Heart left ventricle (tissue), 16 donors: Measurements from ENCODE around the gene TMEM208. TPM values are rescaled to one million over a fixed set of nuclear protein-coding genes. Genes with fewer than 3 reads are reported as not detected.

ENCODE experiments used
- ATAC-seq, 4 donors: fragments of 200-7000 bp; cut with Tn5 transposase; one replicate each; pipeline ENCODE4 v1.9.1; 2020 to 2022; ENCODE audit warnings: moderate library complexity in 4 of 4, mild to moderate bottlenecking in 3 of 4, moderate number of reproducible peaks in 1 of 4
- DNase-seq, 5 donors: peaks; one replicate each; pipeline ENCODE4 v3.0.0-alpha.2; 2020
- H3K27ac ChIP-seq, 12 donors: fragments of 200-600 bp; sonication (generic) in 4 of 12; one replicate each; pipeline versions ENCODE4 v1.5.0 to v1.8.0; 2016 to 2022; ENCODE audit warnings: mild to moderate bottlenecking in 2 of 12
- H3K27me3 ChIP-seq, 9 donors: fragments of 200-600 bp; sonication (generic) in 2 of 9; one replicate each; pipeline versions ENCODE4 v1.5.1 to v1.8.0; 2016 to 2022; ENCODE audit warnings: mild to moderate bottlenecking in 3 of 9
- H3K36me3 ChIP-seq, 9 donors: fragments of 200-600 bp; sonication (generic) in 2 of 9; one replicate each; pipeline versions ENCODE4 v1.5.0 to v1.8.0; 2018 to 2022; ENCODE audit warnings: mild to moderate bottlenecking in 2 of 9
- H3K4me1 ChIP-seq, 12 donors: fragments of 200-600 bp; sonication (generic) in 4 of 12; one replicate each; pipeline versions ENCODE4 v1.5.0 to v1.8.0; 2016 to 2022; ENCODE audit warnings: mild to moderate bottlenecking in 3 of 12
- H3K4me3 ChIP-seq, 12 donors: fragments of 200-600 bp; sonication (generic) in 4 of 12; one replicate each; pipeline versions ENCODE4 v1.5.0 to v1.8.0; 2017 to 2022; ENCODE audit warnings: mild to moderate bottlenecking in 9 of 12, moderate library complexity in 4 of 12
- H3K9me3 ChIP-seq, 12 donors: fragments of 200-600 bp; sonication (generic) in 4 of 12; one replicate each; pipeline versions ENCODE4 v1.5.0 to v1.8.0; 2016 to 2022; ENCODE audit warnings: mild to moderate bottlenecking in 1 of 12
- CTCF ChIP-seq, 12 donors: fragments of 200-600 bp; sonication (generic) in 4 of 12; IDR thresholded peaks; one replicate each; pipeline versions ENCODE4 v1.5.0 to v1.8.0; 2018 to 2022; ENCODE audit warnings: antibody characterized with exemption in 12 of 12, mild to moderate bottlenecking in 5 of 12
- POLR2A ChIP-seq, 2 donors: fragments of 450-650 bp; IDR thresholded peaks; one replicate each; pipeline ENCODE4 v1.6.1; 2017; ENCODE audit warnings: antibody characterized with exemption in 2 of 2, mild to moderate bottlenecking in 2 of 2, moderate library complexity in 2 of 2
- WGBS, 4 donors: extraction: QIAGEN DNeasy Blood & Tissue Kit in 2 of 4; methylation state at CpG; one replicate each; pipeline versions ENCODE4 v1.1.5 to v1.1.7; 2013 to 2018; 5-methylcytosine and 5-hydroxymethylcytosine counted together
- intact Hi-C, 10 donors: fragments of 100-400 bp; cut with DNase I; formaldehyde crosslinking; loops; one replicate each; pipeline versions ENCODE4 v1.11.1 to v1.14.2; 2022
- polyA plus RNA-seq, 2 donors: library from polyadenylated mRNA; stranded (reverse); fragments of 200-250 nt; gene quantifications; one replicate each; pipeline ENCODE4 v1.2.3, GENCODE V29; 2013
- total RNA-seq, 9 donors: library from RNA; depleted of rRNA in 2 of 9; stranded (reverse); fragments of >200 nt in 2 of 9; fragmentation: NEBNext Ultra II Directional in 3 of 9; extraction: Animal tissue kit (Norgen Biotek cat#: 25700) in 3 of 9; gene quantifications; one replicate each; pipeline versions ENCODE4 v1.1.0 to v1.2.4, GENCODE V29; 2016 to 2023
- donor health status: ischemic (EF 13 %, LVEDD 7.1; RV severe dilation, severe dysfunction).
- donor health status: healthy with polysubstance abuse.
- donor health status: DM: no; HTN: yes; CAD: no.
- donor health status: DM: no; HTN: no; CAD: no.
- donor health status: ischemic (EF 25% LVEDD 6.9; RV normal size, moderate dysfunction).
- donor health status: ischemic (EF 25% LVEDD 5.7; RV mildly dilated, moderate dysfunction).
- donor health status: healthy.
- donor health status: DM: yes; HTN: yes; CAD: no.
- donor health status: ischemic (EF 35%, LVEDD 5.7; RV mildly dilated, moderate dysfunction).
- donor health status: nonischemic (EF 11% LVEDD 7.7; RV severe dilation, severe dysfunction).
- donor health status: DM: yes; HTN: yes; CAD: no.
- donor health status: PGD.
- donor health status: ischemic (EF 29% LVEDD 5.4; RV normal size, mild dysfunction).
- donor health status: nonischemic (EF 23%, LVEDD 6.1; RV moderate dilation, normal function).

The TMEM208 gene
- total and polyA plus RNA-seq, 11 donors, result 6.2 to 79.7 (median 16.9) TPM

- intact Hi-C loops, result no loop called here
- DNase-seq (peak in 3 of 5 donors; percentile 2 to 28 (median 8)), ATAC-seq (no peak)
- Histone ChIP-seq H3K4me3 (no peak overlapping the region), H3K36me3 (no peaks in the 10 kb centered on the region), H3K27ac (no peak overlapping the region), H3K9me3 (no peaks in the 10 kb centered on the region), H3K27me3 (no peaks in the 10 kb centered on the region), H3K4me1 (peaks cover 0 to 5% (median 2%) of the 10 kb centered on the region in 12 donors)
- TF ChIP-seq CTCF (IDR thresholded peaks at IDR 0.05) (no peak), POLR2A (IDR thresholded peaks at IDR 0.05) (no peak)
- 82 to 88% (median 85%) methylated on average over 4 of the region's 4 CpGs for WGBS, 4 donors
Observed at GRCh38 chr16:67257486-67258160, 30.7 kb downstream of the TMEM208 start.

- Histone ChIP-seq H3K4me3 (no peak overlapping the region), H3K36me3 (no peaks in the 10 kb centered on the region), H3K27me3 (no peaks in the 10 kb centered on the region), H3K4me1 (peaks cover 0 to 5% (median 2%) of the 10 kb centered on the region in 12 donors), H3K27ac (no peak overlapping the region), H3K9me3 (no peaks in the 10 kb centered on the region)
- DNase-seq (peak in 2 of 5 donors; percentile 16 to 20), ATAC-seq (no peak)
- 80 to 88% (median 86%) methylated on average over 5 to 11 of the region's 11 CpGs for WGBS, 4 donors
- no peak for TF ChIP-seq CTCF (IDR thresholded peaks at IDR 0.05)
- TF ChIP-seq POLR2A (IDR thresholded peaks at IDR 0.05), result no peak
- intact Hi-C loops, result no loop called here
Observed at GRCh38 chr16:67258161-67258835, 31.4 kb downstream of the TMEM208 start.

- DNase-seq, result peak in 2 of 5 donors; percentile 6 to 15
- Histone ChIP-seq H3K4me1 (peaks cover 0 to 5% (median 2%) of the 10 kb centered on the region in 12 donors), H3K36me3 (no peaks in the 10 kb centered on the region), H3K27me3 (no peaks in the 10 kb centered on the region), H3K4me3 (no peak overlapping the region), H3K27ac (no peak overlapping the region), H3K9me3 (no peaks in the 10 kb centered on the region)
- no peak for TF ChIP-seq POLR2A (IDR thresholded peaks at IDR 0.05)
- TF ChIP-seq CTCF (IDR thresholded peaks at IDR 0.05), result no peak
- intact Hi-C loops, result loop anchor here in 5 of 10 donors (5.0 to 10.0 kb wide), 3 partner anchors 135 to 158 kb away; partner anchors contain the start of genes TPPP3 (in 2 of the 5) and ZDHHC1 (in 1 of the 5)
- no peak for ATAC-seq
- WGBS, 4 donors, result 90 to 96% (median 95%) methylated on average over 12 of the region's 12 CpGs
Observed at GRCh38 chr16:67259705-67260104, 32.8 kb downstream of the TMEM208 start.

- peak; percentile 59 to 86 (median 82) for ATAC-seq
- Histone ChIP-seq H3K27me3 (no peaks in the 10 kb centered on the region), H3K36me3 (no peaks in the 10 kb centered on the region), H3K4me3 (no peak overlapping the region), H3K27ac (peak overlapping the region in 1 of 12 donors; percentile 7), H3K4me1 (peaks cover 0 to 5% (median 2%) of the 10 kb centered on the region in 12 donors), H3K9me3 (no peaks in the 10 kb centered on the region)
- DNase-seq, result peak in 1 of 5 donors; percentile 39
- 56 to 63% (median 62%) methylated on average over 4 of the region's 4 CpGs for WGBS, 4 donors
- TF ChIP-seq CTCF (IDR thresholded peaks at IDR 0.05) (peak; percentile 34 to 64 (median 55)), POLR2A (IDR thresholded peaks at IDR 0.05) (no peak)
- intact Hi-C loops, result loop anchor here in 5 of 10 donors (5.0 to 10.0 kb wide), 3 partner anchors 134 to 157 kb away; partner anchors contain the start of genes TPPP3 (in 2 of the 5) and ZDHHC1 (in 1 of the 5)
Observed at GRCh38 chr16:67260426-67261063, 33.6 kb downstream of the TMEM208 start.
